Thyroid gland (tissue), 4 donors: ENCODE data around the gene OR51F1. TPM values are rescaled to one million over a fixed set of nuclear protein-coding genes. Genes with fewer than 3 reads are reported as not detected.
"Not testable (repeated sequence)": the region's sequence is repeated elsewhere in the genome, so short reads cannot be mapped to it uniquely, and the experiment has no call there.

Experiments used
- DNase-seq, 2 donors: peaks; one replicate each; pipeline ENCODE4 v3.0.0-alpha.2; 2019
- H3K27ac ChIP-seq, 3 donors: fragments of 200-600 bp; sonication (generic); 1 replicate in 2 of 3; 2 replicates in 1 of 3; pipeline ENCODE4 v1.5.1; 2016 to 2019; ENCODE audit warnings: mild to moderate bottlenecking in 1 of 3, moderate library complexity in 1 of 3
- H3K27me3 ChIP-seq: fragments of 200-600 bp; sonication (generic); one replicate; pipeline ENCODE4 v1.5.1; 2019
- H3K36me3 ChIP-seq, 2 donors: fragments of 200-600 bp; sonication (generic); one replicate each; pipeline ENCODE4 v1.5.1; 2016 to 2019
- H3K4me1 ChIP-seq, 2 donors: fragments of 200-600 bp; sonication (generic); one replicate each; pipeline ENCODE4 v1.5.1; 2017 to 2019
- H3K4me3 ChIP-seq, 3 donors: fragments of 200-600 bp; sonication (generic); replicated peaks in 1 of 3; 1 replicate in 2 of 3; 2 replicates in 1 of 3; pipeline ENCODE4 v1.5.1; 2016; ENCODE audit warnings: mild to moderate bottlenecking in 1 of 3
- H3K9me3 ChIP-seq: fragments of 200-600 bp; sonication (generic); one replicate; pipeline ENCODE4 v1.5.1; 2017
- POLR2A ChIP-seq, 2 donors: fragments of 450-650 bp; IDR thresholded peaks; one replicate each; pipeline ENCODE4 v1.6.1; 2017; ENCODE audit warnings: antibody characterized with exemption in 2 of 2, mild to moderate bottlenecking in 2 of 2, moderate library complexity in 1 of 2
- WGBS, 2 donors: methylation state at CpG; one replicate each; pipeline ENCODE4 v1.1.5; 2017; 5-methylcytosine and 5-hydroxymethylcytosine counted together
- intact Hi-C: fragments of 100-400 bp; cut with DNase I; formaldehyde crosslinking; loops from one replicate; pipeline ENCODE4 v1.15.1; 2023
- total RNA-seq, 4 donors: library from RNA; depleted of rRNA; stranded (reverse); fragments of >200 nt; gene quantifications; one replicate each; pipeline ENCODE4 v1.2.3, GENCODE V29; 2016
- TF ChIP-seq, protein P1 (sequence below), 6 experiments: fragments of 200-600 bp in 3 of 6; fragments of 450-650 bp in 3 of 6; sonication (generic) in 3 of 6; IDR thresholded peaks; one replicate each; pipeline ENCODE4 v1.5.1; 2016 to 2019; ENCODE audit warnings: antibody characterized with exemption in 6 of 6, mild to moderate bottlenecking in 2 of 6, inconsistent platforms in 1 of 6, moderate library complexity in 1 of 6

Gene OR51F1, protein sequence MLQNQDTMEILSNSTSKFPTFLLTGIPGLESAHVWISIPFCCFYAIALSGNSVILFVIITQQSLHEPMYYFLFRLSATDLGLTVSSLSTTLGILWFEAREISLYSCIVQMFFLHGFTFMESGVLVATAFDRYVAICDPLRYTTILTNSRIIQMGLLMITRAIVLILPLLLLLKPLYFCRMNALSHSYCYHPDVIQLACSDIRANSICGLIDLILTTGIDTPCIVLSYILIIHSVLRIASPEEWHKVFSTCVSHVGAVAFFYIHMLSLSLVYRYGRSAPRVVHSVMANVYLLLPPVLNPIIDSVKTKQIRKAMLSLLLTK
- total RNA-seq, result not detected

- no peak for DNase-seq
- Histone ChIP-seq H3K4me3 (no peak within 1 kb of the TSS), H3K36me3 (no peaks in the 10 kb centered on the region), H3K4me1 (no peaks in the 10 kb centered on the region), H3K27ac (no peak within 1 kb of the TSS), H3K9me3 (no peaks in the 10 kb centered on the region), H3K27me3 (no peaks in the 10 kb centered on the region)
- intact Hi-C loops, result no loop called here
- 95 to 100% methylated on average over 1 of the region's 1 CpG for WGBS, 2 donors
- no peak for TF ChIP-seq POLR2A (IDR thresholded peaks at IDR 0.05)
- TF ChIP-seq, protein P1, sequence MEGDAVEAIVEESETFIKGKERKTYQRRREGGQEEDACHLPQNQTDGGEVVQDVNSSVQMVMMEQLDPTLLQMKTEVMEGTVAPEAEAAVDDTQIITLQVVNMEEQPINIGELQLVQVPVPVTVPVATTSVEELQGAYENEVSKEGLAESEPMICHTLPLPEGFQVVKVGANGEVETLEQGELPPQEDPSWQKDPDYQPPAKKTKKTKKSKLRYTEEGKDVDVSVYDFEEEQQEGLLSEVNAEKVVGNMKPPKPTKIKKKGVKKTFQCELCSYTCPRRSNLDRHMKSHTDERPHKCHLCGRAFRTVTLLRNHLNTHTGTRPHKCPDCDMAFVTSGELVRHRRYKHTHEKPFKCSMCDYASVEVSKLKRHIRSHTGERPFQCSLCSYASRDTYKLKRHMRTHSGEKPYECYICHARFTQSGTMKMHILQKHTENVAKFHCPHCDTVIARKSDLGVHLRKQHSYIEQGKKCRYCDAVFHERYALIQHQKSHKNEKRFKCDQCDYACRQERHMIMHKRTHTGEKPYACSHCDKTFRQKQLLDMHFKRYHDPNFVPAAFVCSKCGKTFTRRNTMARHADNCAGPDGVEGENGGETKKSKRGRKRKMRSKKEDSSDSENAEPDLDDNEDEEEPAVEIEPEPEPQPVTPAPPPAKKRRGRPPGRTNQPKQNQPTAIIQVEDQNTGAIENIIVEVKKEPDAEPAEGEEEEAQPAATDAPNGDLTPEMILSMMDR (IDR thresholded peaks at IDR 0.05), result no peak
Measured at GRCh38 chr11:4769838-4770237, at the start of gene OR51F1. Gene OR51F1 (minus strand): TSS chr11:4769938. CDS start chr11:4769938, 0 bp downstream.

GRCh38 chr11:4809246-4809645 is 39.5 kb upstream of the OR51F1 start:
- intact Hi-C loops, result no loop called here
- Histone ChIP-seq H3K9me3 (no peaks in the 10 kb centered on the region), H3K27me3 (no peaks in the 10 kb centered on the region), H3K27ac (no peak overlapping the region), H3K4me1 (no peaks in the 10 kb centered on the region), H3K36me3 (no peaks in the 10 kb centered on the region), H3K4me3 (no peak overlapping the region)
- WGBS, 2 donors, result 86 to 94% methylated on average over 2 of the region's 2 CpGs
- DNase-seq, result no peak
- TF ChIP-seq POLR2A (IDR thresholded peaks at IDR 0.05), result no peak
- TF ChIP-seq, protein P1 (IDR thresholded peaks at IDR 0.05), result no peak

DNA sequence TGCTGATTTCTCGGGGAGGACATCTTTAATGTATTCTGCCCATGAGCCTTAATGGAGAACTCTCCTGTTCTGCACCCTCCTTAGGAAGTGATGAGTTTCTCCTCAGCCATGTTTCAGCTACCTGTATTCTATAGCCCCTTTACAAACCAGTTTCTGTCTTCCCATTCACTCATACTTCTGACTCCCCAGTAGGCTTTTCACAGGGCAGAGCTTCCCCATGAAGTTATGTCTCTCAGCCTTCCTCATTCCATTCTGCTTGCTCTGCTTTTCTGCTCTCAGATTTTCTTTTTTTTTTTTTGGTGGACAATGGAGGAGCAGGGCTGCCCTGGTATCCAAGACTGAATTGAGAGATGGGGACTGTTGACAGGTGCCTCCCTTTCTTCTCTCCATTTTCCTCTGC is 38.7 kb upstream of the OR51F1 start:
- no peaks in the 10 kb centered on the region for H3K4me1 ChIP-seq
- no peak for TF ChIP-seq POLR2A (IDR thresholded peaks at IDR 0.05)
- TF ChIP-seq, protein P1 (IDR thresholded peaks at IDR 0.05), result no peak
- 91 to 100% methylated on average over 1 of the region's 1 CpG for WGBS, 2 donors
- intact Hi-C loops, result no loop called here
- no peak for DNase-seq
- H3K9me3 ChIP-seq, result no peaks in the 10 kb centered on the region
- H3K4me3 ChIP-seq, result no peak overlapping the region
- no peaks in the 10 kb centered on the region for H3K36me3 ChIP-seq
- no peaks in the 10 kb centered on the region for H3K27me3 ChIP-seq
- no peak overlapping the region for H3K27ac ChIP-seq

DNA sequence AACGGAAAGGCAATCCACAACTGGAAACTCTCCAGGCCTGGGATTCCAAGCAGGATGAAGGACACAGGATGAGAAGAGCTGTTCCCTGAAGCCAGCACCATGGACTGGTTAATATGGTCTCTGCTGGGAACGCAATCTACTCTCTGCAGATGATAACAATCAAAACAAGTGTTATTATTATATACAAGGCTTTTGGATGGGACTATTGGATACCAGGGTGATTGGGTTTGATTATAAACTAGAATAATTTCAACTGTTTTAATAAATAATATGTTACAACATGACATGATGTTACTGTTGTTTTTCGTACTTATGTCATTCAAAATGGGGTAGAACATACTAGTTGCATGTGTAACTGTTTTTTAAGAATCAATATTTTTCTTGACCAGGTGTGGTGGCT is 34.5 kb upstream of the OR51F1 start, which contains the start of gene OR52R1:
Gene OR52R1 (minus strand): TSS at position 101 of the 400 bp plus-strand sequence. CDS start 0 bp downstream, at position 101.
- intact Hi-C loops, result no loop called here
- no peak for DNase-seq
- 88 to 97% methylated on average over 3 of the region's 3 CpGs for WGBS, 2 donors

DNA sequence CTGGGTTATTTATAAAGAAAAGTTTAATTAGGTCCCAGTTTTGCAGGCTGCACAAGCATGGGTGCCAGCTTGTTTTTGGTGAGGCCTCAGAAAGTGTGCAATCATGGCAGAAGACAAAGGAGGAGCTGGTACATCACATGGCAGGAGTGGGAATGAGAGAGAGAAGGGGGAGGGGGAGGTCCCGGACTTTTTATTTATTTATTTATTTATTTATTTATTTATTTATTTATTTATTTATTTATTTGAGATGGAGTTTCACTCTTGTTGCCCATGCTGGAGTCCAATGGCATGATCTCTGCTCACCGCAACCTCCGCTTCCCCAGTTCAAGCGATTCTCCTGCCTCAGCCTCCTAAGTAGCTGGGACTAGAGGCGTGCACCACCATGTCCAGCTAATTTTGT is 31.6 kb upstream of the OR51F1 start:
- H3K27ac ChIP-seq, H3K27me3 ChIP-seq, intact Hi-C loops, H3K4me3 ChIP-seq, H3K4me1 ChIP-seq, H3K36me3 ChIP-seq, H3K9me3 ChIP-seq, DNase-seq: not testable (repeated sequence)
- WGBS, 2 donors, result 95 to 96% methylated on average over 5 of the region's 5 CpGs

More for the DNA sequence above, 34.5 kb upstream of the OR51F1 start, which contains the start of gene OR52R1:
- H3K4me3 ChIP-seq, result no peak within 1 kb of the TSS
- TF ChIP-seq, protein P1 (IDR thresholded peaks at IDR 0.05), result no peak
- no peak for TF ChIP-seq POLR2A (IDR thresholded peaks at IDR 0.05)
- no peaks in the 10 kb centered on the region for H3K27me3 ChIP-seq
- H3K27ac ChIP-seq, result no peak within 1 kb of the TSS
- no peaks in the 10 kb centered on the region for H3K4me1 ChIP-seq
- no peaks in the 10 kb centered on the region for H3K9me3 ChIP-seq
- H3K36me3 ChIP-seq, result no peaks in the 10 kb centered on the region
